Nephron progenitor cell (in vitro differentiated cells): ENCODE results near the gene PGLYRP4.
A peak's percentile ranks its signal among the peaks of the same experiment; 100 is the strongest.
"Not testable (repeated sequence)": the region's sequence is repeated elsewhere in the genome, so short reads cannot be mapped to it uniquely, and the experiment has no call there.

Source experiments
- DNase-seq: peaks from one replicate; pipeline ENCODE4 v3.0.0; 2021
- H3K27ac Mint-ChIP-seq: 2 replicates; pipeline ENCODE4 v1.8.0; 2021; ENCODE audit warnings: mild to moderate bottlenecking, moderate library complexity, mixed read lengths
- H3K27me3 Mint-ChIP-seq: 2 replicates; pipeline ENCODE4 v1.8.0; 2021; ENCODE audit warnings: mild to moderate bottlenecking, low read depth, mixed read lengths; ENCODE audit not compliant: poor library complexity
- H3K36me3 Mint-ChIP-seq: 2 replicates; pipeline ENCODE4 v1.8.0; 2021; ENCODE audit warnings: low read depth, mixed read lengths
- H3K4me1 Mint-ChIP-seq: 2 replicates; pipeline ENCODE4 v1.8.0; 2021; ENCODE audit warnings: mixed read lengths
- H3K4me3 Mint-ChIP-seq: 2 replicates; pipeline ENCODE4 v1.8.0; 2021; ENCODE audit warnings: mild to moderate bottlenecking, moderate library complexity, mixed read lengths
- H3K9me3 Mint-ChIP-seq: 2 replicates; pipeline ENCODE4 v1.8.0; 2021; ENCODE audit warnings: mild to moderate bottlenecking, moderate library complexity, mixed read lengths
- CTCF ChIP-seq: fragments of 200-600 bp; sonication (generic); IDR thresholded peaks from 2 replicates; pipeline ENCODE4 v1.5.0; 2021; ENCODE audit warnings: antibody characterized with exemption

Gene PGLYRP4

GRCh38 chr1:153352523-153352922 lies 3.9 kb upstream of the PGLYRP4 start:
- H3K36me3 Mint-ChIP-seq, result no peaks in the 10 kb centered on the region
- peaks cover 31% of the 10 kb centered on the region for H3K27me3 Mint-ChIP-seq
- no peak overlapping the region for H3K27ac Mint-ChIP-seq
- H3K4me3 Mint-ChIP-seq, result no peak overlapping the region
- H3K9me3 Mint-ChIP-seq, result peaks cover 3% of the 10 kb centered on the region
- peak; percentile 68 for DNase-seq
- H3K4me1 Mint-ChIP-seq, result no peaks in the 10 kb centered on the region
- TF ChIP-seq CTCF, result peak; percentile 96

GRCh38 chr1:153350321-153350957 lies 1.8 kb upstream of the PGLYRP4 start:
- no peak overlapping the region for H3K4me3 Mint-ChIP-seq
- H3K9me3 Mint-ChIP-seq, result peaks cover 3% of the 10 kb centered on the region
- H3K27ac Mint-ChIP-seq, result no peak overlapping the region
- H3K36me3 Mint-ChIP-seq, result no peaks in the 10 kb centered on the region
- DNase-seq, result no peak
- peaks cover 37% of the 10 kb centered on the region for H3K27me3 Mint-ChIP-seq
- H3K4me1 Mint-ChIP-seq, result no peaks in the 10 kb centered on the region
- TF ChIP-seq CTCF, result no peak

- H3K9me3 Mint-ChIP-seq, result peaks cover 3% of the 10 kb centered on the region
- no peaks in the 10 kb centered on the region for H3K4me1 Mint-ChIP-seq
- no peak for TF ChIP-seq CTCF
- H3K27me3 Mint-ChIP-seq, result peaks cover 39% of the 10 kb centered on the region
- H3K36me3 Mint-ChIP-seq, result no peaks in the 10 kb centered on the region
- no peak for DNase-seq
- H3K4me3 Mint-ChIP-seq, result no peak overlapping the region
- no peak overlapping the region for H3K27ac Mint-ChIP-seq
These were observed 1.0 kb upstream of the PGLYRP4 start for GRCh38 chr1:153349363-153350320.

GRCh38 chr1:153347856-153348255 lies 785 bp downstream of the PGLYRP4 start:
- Mint-ChIP-seq H3K36me3 (no peaks in the 10 kb centered on the region), H3K27ac (no peak overlapping the region), H3K4me1 (no peaks in the 10 kb centered on the region), H3K4me3 (no peak overlapping the region), H3K9me3 (peaks cover 3% of the 10 kb centered on the region), H3K27me3 (peaks cover 47% of the 10 kb centered on the region)
- no peak for DNase-seq
- TF ChIP-seq CTCF, result no peak

GRCh38 chr1:153347049-153347448 lies 1.6 kb downstream of the PGLYRP4 start:
- H3K36me3 Mint-ChIP-seq, H3K9me3 Mint-ChIP-seq, DNase-seq, H3K27ac Mint-ChIP-seq, H3K4me3 Mint-ChIP-seq, H3K4me1 Mint-ChIP-seq: not testable (repeated sequence)
- peaks cover 47% of the 10 kb centered on the region for H3K27me3 Mint-ChIP-seq

DNA sequence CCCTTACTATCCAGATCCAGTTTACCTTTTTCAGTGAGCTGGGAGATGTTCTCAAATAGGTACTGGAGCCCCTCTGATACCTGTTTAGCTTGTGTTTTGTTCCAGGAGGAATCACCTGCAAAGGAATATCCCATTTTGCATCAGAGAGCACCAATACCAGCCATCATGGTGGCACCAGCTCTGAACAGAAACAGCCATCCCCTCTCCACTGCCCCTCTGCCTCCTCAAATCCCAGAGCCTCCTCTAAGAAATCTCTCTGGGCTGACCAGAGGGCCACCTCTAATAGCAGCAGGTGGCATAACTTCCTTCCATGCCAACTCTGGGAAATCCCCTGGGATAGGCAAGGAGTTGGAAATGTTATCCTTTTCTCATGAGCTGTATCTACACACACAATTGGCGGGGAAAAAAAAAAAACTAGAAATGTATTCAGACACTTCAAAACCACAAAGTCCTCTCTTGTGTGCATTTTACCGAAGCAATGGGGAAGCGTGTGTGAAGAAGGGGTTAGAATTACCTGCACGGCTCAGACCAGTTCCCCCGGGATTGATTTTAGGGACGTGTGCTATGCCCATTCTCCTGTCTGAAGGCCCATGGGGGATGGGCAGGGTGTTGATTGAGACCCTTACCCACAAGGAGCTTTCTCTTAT lies 2.4 kb downstream of the PGLYRP4 start:
- H3K4me1 Mint-ChIP-seq, result no peaks in the 10 kb centered on the region
- no peak for DNase-seq
- TF ChIP-seq CTCF, result no peak
- peaks cover 41% of the 10 kb centered on the region for H3K27me3 Mint-ChIP-seq
- H3K4me3 Mint-ChIP-seq, result no peak overlapping the region
- no peaks in the 10 kb centered on the region for H3K36me3 Mint-ChIP-seq
- H3K9me3 Mint-ChIP-seq, result peaks cover 3% of the 10 kb centered on the region
- no peak overlapping the region for H3K27ac Mint-ChIP-seq
